HG03439 (cell line): ENCODE data around the gene COTL1.
A peak's percentile ranks its signal among the peaks of the same experiment; 100 is the strongest.

Source experiments
- ATAC-seq: cut with Tn5 transposase; IDR thresholded peaks from one replicate; pipeline ENCODE4 v1.9.1; 2021; ENCODE audit warnings: mild to moderate bottlenecking, moderate library complexity; ENCODE audit not compliant: unreplicated experiment

The COTL1 gene

GRCh38 chr16:84617791-84618580 lies at the start of gene COTL1:
Gene COTL1, minus strand, starts transcription at chr16:84618078. Its CDS starts 164 bp downstream, at chr16:84617914.
- peak; percentile 68 for ATAC-seq

- ATAC-seq: no peak
Measured at GRCh38 chr16:84665843-84666242, 48.0 kb upstream of the COTL1 start.

- no peak for ATAC-seq
Measured at GRCh38 chr16:84665359-84665758, 47.5 kb upstream of the COTL1 start.

GRCh38 chr16:84663433-84664101 lies 45.7 kb upstream of the COTL1 start:
- ATAC-seq: no peak

- no peak for ATAC-seq
Measured at GRCh38 chr16:84662471-84662870, 44.6 kb upstream of the COTL1 start.

GRCh38 chr16:84661418-84662060 lies 43.7 kb upstream of the COTL1 start:
- ATAC-seq: no peak

GRCh38 chr16:84660973-84661372 lies 43.1 kb upstream of the COTL1 start:
- no peak for ATAC-seq

DNA sequence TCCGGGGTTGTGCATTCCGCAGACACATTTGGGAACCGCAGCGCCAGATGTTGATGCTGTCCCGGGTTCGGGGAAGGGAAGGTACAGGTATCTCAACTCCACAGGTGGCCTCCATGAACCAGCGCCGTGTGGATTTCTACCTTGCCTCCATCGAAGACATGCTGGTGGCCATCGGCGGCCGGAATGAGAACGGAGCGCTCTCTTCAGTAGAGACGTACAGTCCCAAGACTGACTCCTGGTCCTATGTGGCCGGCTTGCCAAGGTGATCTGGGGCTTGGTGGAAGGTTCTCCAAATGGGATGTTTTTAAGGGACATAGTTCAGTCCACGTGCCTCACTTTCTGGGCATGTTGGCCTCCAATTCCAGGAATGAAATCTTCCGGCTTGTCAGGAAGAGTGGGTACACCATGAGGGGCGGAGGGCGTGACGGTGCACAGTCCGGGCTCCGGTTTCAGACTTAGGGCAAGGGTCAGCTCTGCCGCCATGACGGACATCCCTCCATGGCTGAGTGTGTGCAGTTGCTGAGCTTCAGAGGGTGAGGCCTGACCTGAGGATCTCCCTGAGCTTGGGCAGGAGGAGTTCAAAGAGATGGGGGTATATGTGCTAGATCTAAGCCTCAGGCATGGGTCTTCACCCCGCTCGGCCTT lies 41.9 kb upstream of the COTL1 start:
- ATAC-seq: no peak

DNA sequence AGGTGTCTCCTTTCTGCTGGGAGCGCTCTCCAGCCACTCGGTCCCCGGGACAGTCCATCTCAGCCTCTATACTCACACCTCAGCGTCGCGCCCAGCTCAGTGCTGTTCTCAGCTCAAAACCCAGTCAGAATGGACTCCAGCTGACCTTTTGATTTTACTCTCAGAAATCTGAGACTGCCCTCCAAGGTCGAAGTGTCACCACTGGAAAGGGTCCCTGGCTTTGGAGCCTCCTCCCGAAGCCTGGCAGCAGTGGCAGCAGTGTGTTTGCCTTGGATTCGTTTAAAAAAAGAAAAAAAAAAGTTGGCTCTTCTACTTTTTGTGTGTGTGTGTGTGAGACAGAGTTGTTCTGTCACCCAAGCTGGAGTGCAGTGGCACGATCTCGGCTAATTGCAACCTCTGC lies 40.8 kb upstream of the COTL1 start:
- no peak for ATAC-seq

DNA sequence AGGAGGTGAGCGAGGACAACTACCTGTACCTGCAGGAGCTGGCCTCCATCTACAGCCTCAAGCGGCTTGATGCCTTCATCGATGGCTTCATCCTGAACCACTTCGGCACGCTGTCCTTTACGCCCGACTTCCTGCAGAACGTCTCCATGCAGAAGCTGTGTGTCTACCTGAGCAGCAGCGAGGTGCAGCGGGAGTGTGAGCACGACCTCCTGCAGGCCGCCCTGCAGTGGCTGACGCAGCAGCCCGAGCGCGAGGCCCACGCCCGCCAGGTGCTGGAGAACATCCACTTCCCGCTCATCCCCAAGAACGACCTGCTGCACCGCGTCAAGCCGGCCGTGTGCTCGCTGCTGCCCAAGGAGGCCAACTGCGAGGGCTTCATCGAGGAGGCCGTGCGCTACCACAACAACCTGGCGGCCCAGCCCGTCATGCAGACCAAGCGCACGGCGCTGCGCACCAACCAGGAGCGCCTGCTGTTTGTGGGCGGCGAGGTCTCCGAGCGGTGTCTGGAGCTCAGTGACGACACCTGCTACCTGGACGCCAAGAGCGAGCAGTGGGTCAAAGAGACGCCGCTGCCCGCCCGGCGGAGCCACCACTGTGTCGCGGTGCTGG lies 39.5 kb upstream of the COTL1 start:
- no peak for ATAC-seq

- no peak for ATAC-seq
Measured at GRCh38 chr16:84656649-84657048, 38.8 kb upstream of the COTL1 start.

GRCh38 chr16:84654998-84655397 lies 37.1 kb upstream of the COTL1 start:
- ATAC-seq: no peak

DNA sequence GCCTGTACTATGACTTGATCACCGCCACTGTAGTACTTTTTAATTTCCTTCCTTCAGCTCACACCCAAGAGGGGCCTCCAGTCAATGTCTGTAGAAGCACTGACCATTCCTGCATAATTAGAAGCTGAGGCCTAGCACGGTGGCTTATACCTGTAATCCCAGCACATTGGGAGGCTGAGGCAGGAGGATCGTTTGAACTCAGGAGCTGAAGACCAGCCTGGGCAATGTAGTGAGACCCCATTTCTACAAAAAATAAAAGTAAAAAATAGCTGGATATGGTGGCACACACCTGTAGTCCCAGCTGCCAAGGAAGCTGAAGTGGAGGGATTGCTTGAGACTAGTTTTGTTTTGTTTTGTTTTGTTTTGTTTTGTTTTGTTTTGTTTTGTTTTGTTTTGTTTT lies 36.4 kb upstream of the COTL1 start:
- ATAC-seq: no peak

DNA sequence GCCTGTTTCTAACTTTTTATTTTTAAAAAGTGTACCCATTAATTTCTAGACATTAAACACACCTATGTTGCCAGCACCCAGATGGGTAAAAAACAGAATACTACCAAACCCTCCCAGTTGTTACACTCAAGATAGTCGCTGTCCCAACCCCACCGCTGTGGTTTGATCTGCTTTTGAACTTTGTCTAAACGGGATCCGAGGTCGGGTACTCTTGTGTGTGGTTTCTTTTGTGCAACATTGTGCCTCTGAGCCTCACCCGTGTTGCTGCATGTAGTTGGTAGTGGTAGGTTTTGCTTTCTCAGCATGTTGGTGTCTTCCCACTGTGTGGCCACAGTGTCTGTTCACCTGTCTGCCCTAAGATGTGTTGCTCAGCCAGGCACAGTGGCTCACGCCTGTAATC lies 34.7 kb upstream of the COTL1 start:
- ATAC-seq: no peak

DNA sequence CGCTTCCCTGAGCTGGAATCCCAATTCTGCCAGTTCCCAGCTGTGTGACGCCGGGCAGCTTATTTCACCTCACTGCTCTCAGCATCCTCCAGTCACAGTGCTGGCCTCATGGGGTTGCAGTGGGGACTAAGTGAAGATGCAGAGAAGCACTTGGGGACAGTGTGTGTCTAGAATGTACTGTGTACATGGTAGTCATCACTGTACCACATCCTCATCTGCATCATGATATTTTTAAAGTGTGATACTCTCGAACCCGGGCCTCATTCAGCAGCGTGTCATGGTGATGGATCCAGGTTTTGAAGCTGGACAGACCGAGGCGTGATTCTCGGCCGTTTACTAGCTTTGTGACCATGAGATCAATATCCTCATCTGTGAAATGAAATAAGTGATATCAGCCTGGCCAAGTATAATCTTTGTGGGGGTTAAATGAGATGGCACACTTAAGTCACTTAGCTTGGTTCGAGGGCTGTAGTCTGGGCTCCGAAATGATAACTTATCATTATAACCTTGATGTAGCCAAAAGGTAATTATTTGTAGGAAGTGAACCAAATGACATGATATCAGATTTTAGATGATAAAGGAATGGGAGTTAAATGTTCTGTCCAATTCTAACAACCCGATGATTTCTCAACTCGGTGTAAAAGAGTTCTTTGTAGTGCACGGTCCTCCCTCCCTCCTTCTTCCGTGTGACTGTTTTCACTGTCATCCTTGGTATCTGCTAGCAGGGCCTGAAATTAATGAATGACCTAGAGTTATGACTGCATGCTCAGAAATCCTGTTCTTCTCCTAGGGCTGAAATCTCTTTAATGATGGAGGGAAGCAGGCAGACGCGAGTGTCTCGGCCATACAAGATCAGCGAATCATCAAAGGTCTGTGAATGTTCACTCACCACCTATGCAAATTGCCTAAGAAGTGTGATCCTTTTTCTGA lies 32.4 kb upstream of the COTL1 start:
- ATAC-seq: no peak

DNA sequence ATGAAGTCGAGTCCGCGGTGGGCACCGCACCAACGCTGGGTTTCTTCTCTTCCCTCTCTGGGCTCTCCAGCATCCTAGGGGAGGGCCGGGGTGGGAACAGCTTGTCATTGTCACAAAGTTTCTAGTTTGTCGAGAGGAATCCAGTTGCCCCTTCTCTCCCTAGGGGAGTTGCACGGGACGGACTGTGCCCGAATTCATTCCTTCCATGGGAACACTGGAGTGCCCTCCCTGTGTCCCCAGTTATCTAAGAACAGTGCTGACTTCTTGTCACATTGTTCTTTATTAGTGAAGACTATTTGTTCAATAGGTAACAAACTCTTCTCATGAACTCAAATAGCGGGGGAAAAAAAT lies 31.6 kb upstream of the COTL1 start:
- no peak for ATAC-seq

DNA sequence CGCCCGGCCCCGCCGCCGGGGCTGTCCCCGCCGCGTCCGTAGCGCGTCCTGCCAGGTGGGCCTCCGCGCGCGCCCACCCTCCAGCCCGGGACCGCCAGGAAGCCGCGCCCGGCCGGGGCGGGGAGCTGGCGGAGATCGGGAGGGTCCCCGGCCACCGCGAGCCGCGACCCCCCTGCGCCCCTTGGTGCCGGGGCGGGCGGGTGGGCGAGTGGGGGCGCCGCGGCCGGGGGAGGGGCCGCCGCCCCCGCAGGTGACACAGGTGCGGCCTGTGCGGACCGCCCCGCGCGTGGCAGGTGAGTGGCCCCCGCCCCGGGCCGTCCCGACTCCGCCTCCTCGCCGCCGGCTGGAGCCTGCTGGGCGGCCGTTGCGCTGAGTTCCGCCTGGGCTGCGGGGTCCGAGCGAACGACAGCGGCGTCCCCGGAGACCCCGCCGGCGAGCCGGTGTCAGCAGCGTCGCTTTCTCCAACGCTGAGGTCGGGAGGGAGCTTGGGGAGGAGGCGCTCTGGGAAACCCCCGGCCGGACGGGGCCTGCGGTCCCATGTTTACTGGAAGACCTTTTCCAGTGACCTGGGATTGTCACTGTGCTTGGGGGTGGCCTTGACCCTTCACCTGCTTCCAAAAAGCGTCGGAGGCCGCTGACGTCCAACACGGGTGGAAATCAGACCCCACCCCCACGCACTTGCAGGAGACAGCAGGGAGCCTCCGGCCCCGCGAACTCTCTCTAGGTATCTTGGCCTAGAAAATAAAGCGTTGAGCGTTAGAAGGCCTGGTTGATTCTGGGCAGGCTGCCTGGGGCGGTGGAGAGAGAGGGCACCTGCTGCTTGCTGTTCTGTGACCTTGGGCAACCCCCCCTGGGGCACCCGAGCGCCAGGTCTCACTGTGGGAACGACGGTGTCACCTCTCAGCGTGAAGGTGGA lies 31.0 kb upstream of the COTL1 start:
- ATAC-seq: peak; percentile 61

DNA sequence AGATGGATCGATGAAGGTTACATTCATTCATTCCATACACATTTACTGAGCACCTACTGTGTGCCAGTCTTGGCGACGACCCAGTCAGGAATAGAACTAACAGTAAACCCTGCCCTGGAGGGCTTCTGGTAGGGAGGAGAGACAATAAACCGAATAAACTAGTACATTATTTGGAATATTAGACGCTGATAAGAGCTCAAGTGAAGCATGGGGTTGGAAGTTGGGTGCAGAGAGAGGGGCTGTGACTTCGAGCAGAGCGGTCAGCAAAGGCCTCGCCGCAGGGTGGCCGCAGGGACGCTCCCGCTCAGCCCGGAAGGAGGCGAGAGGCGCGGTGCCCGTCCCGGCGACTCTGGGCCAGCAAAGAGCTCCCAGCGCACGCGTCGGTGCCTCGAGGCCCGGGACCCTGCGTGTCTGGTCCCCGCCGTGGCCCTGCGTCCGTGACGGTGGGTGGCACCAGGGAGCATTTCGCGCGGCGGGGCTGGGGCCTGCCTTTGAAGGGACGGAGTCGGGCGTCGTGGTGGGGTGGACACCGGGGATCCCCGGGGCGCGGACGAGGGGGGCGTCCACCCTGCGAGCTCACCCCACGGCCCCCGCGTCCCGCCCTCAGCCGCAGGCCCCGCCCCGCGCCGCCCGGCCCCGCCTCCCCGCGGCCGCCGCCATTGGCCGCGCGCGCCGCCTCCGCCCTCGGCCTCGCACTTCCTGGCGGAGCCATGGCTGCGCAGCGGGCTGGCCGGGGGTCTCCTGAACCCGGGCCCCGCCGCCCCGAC lies 30.1 kb upstream of the COTL1 start, which contains the start of gene KLHL36:
KLHL36 (plus strand) TSS at position 684 of the 767 bp plus-strand sequence. CDS start 2,357 bp downstream, outside the sequence.
- ATAC-seq: peak; percentile 74
